Transverse colon (tissue), 4 donors: ENCODE data around the gene CDHR1. TPM values are rescaled to one million over a fixed set of nuclear protein-coding genes. Genes with fewer than 3 reads are reported as not detected.

Experiments
- DNase-seq: peaks from one replicate; pipeline ENCODE4 v3.0.0-alpha.2; 2019
- H3K27ac ChIP-seq, 4 donors: fragments of 200-600 bp; sonication (generic); 2 replicates each; pipeline ENCODE4 v1.5.1; 2016 to 2018; ENCODE audit warnings: inconsistent platforms in 4 of 4
- H3K27me3 ChIP-seq: fragments of 200-600 bp; sonication (generic); 2 replicates; pipeline ENCODE4 v1.5.1; 2017; ENCODE audit warnings: inconsistent platforms
- H3K36me3 ChIP-seq, 4 donors: fragments of 200-600 bp; sonication (generic); 2 replicates each; pipeline ENCODE4 v1.5.1; 2017 to 2019; ENCODE audit warnings: inconsistent platforms in 4 of 4
- H3K4me1 ChIP-seq, 4 donors: fragments of 200-600 bp; sonication (generic); 2 replicates each; pipeline ENCODE4 v1.5.1; 2017 to 2020; ENCODE audit warnings: inconsistent platforms in 4 of 4
- H3K4me3 ChIP-seq, 4 donors: fragments of 200-600 bp; sonication (generic); 1 replicate in 1 of 4; 2 replicates in 3 of 4; pipeline versions ENCODE4 v1.5.1 to v1.6.1; 2017 to 2019; ENCODE audit warnings: inconsistent platforms in 4 of 4
- H3K9me3 ChIP-seq, 2 donors: fragments of 200-600 bp; sonication (generic); 2 replicates each; pipeline ENCODE4 v1.5.1; 2017 to 2019; ENCODE audit warnings: inconsistent platforms in 2 of 2
- CTCF ChIP-seq, 5 experiments: fragments of 200-600 bp in 3 of 5; fragments of 450-650 bp in 2 of 5; sonication (generic) in 3 of 5; IDR thresholded peaks; 1 replicate in 2 of 5; 2 replicates in 3 of 5; pipeline ENCODE4 v1.5.1; 2016 to 2017; ENCODE audit warnings: antibody characterized with exemption in 5 of 5, inconsistent platforms in 3 of 5, mild to moderate bottlenecking in 2 of 5, moderate library complexity in 1 of 5
- EP300 ChIP-seq: sonication (generic); formaldehyde crosslinking; IDR thresholded peaks from one replicate; pipeline ENCODE4 v1.6.1; 2017; ENCODE audit warnings: antibody characterized with exemption, low read depth
- POLR2A ChIP-seq: fragments of 450-650 bp; IDR thresholded peaks from one replicate; pipeline ENCODE4 v1.6.1; 2016; ENCODE audit warnings: antibody characterized with exemption, mild to moderate bottlenecking, moderate library complexity
- POLR2AphosphoS5 ChIP-seq, 3 donors: sonication (generic); formaldehyde crosslinking; IDR thresholded peaks; one replicate each; pipeline ENCODE4 v1.6.1; 2016; ENCODE audit warnings: antibody characterized with exemption in 3 of 3
- WGBS, 2 donors: methylation state at CpG; one replicate each; pipeline ENCODE4 v1.1.5; 2018; ENCODE audit warnings: low coverage in 1 of 2; 5-methylcytosine and 5-hydroxymethylcytosine counted together
- in situ Hi-C, 4 donors: fragments of 200-750 bp; cut with MboI; loops; one replicate each; pipeline versions ENCODE4 v1.15.0 to v1.15.1; 2017; ENCODE audit warnings: low sequenced_read_pairs in 3 of 4, low pct_ligation_motif_present in 1 of 4, low pct_unique_long_range_greater_than_20kb in 1 of 4
- intact Hi-C: fragments of 100-400 bp; cut with DNase I; formaldehyde crosslinking; loops from one replicate; pipeline ENCODE4 v1.15.1; 2023; ENCODE audit warnings: low total_unique reads
- total RNA-seq, 4 donors: library from RNA; depleted of rRNA; stranded (reverse); fragments of >200 nt; gene quantifications; one replicate each; pipeline ENCODE4 v1.1.0, GENCODE V29; 2016

The CDHR1 gene
- total RNA-seq, 4 donors from 2014 or later, result 42.1 to 110 (median 75.5) TPM

DNA sequence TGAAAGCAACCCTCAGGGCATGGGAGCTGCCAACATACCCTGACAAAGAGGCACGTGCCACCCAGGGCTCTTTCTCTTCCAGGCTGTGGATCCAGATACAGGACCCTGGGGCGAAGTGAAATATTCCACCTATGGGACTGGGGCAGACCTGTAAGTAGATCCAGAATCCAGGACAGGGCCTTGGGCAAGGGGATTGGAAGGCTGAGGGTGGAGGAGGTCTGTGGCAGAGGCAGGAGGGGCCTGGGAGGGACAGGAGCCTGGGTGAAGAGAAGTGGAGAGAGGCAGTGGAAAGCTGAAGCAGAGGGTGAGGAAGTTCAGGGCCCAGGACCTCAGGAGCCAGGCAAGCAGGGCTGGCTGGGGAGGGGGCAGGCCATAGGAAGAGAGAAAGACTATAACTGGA, 17.2 kb downstream of the CDHR1 start:
- intact Hi-C loops (no loop called here), in situ Hi-C loops (no loop called here)
- no peaks in the 10 kb centered on the region for H3K9me3 ChIP-seq
- WGBS, 2 donors, result 70% methylated on average over 2 of the region's 2 CpGs; no CpG with 5 or more reads in 1 of the 2 donors
- H3K4me3 ChIP-seq, result no peak overlapping the region
- TF ChIP-seq POLR2A (no peak), EP300 (no peak), POLR2AphosphoS5 (IDR thresholded peaks at IDR 0.05) (no peak), CTCF (IDR thresholded peaks at IDR 0.05) (no peak)
- no peaks in the 10 kb centered on the region for H3K36me3 ChIP-seq
- DNase-seq, result no peak
- no peaks in the 10 kb centered on the region for H3K4me1 ChIP-seq
- no peaks in the 10 kb centered on the region for H3K27me3 ChIP-seq
- no peak overlapping the region for H3K27ac ChIP-seq

DNA sequence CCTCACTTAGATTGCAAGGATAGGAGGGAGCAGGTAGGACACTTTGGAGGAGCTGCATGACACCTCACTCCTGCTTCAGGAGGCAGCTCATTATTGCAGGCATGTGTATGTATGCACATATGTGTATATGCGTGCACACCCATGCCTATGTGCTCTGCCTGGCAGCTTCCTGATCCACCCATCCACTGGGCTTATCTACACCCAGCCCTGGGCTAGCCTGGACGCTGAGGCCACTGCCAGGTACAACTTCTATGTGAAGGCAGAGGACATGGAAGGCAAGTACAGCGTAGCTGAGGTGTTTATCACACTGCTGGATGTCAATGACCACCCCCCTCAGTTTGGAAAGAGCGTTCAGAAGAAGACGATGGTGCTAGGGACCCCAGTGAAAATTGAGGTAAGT, 17.7 kb downstream of the CDHR1 start:
- Histone ChIP-seq H3K27me3 (no peaks in the 10 kb centered on the region), H3K36me3 (no peaks in the 10 kb centered on the region), H3K4me1 (no peaks in the 10 kb centered on the region), H3K27ac (no peak overlapping the region), H3K4me3 (no peak overlapping the region), H3K9me3 (no peaks in the 10 kb centered on the region)
- WGBS, 2 donors, result 71% methylated on average over 5 of the region's 5 CpGs; no CpG with 5 or more reads in 1 of the 2 donors
- in situ Hi-C loops (no loop called here), intact Hi-C loops (no loop called here)
- no peak for DNase-seq
- TF ChIP-seq POLR2A, result no peak
- TF ChIP-seq EP300, result no peak
- no peak for TF ChIP-seq POLR2AphosphoS5 (IDR thresholded peaks at IDR 0.05)
- TF ChIP-seq CTCF (IDR thresholded peaks at IDR 0.05), result no peak

DNA sequence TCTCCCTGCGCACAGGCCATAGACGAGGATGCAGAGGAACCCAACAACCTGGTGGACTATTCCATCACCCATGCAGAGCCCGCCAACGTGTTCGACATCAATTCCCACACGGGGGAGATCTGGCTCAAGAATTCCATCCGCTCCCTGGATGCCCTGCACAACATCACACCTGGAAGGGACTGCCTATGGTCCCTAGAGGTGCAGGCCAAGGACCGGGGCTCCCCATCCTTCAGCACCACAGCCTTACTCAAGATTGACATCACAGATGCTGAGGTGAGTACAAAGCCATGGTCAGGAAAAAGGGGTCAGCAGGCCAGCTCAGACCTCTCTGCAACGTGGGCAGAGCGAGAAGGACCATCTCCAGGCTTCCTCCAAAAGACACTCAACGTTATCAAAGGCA, 18.7 kb downstream of the CDHR1 start:
- no peak for DNase-seq
- no peak overlapping the region for H3K27ac ChIP-seq
- 84 to 100% methylated on average over 1 to 11 of the region's 11 CpGs for WGBS, 2 donors
- intact Hi-C loops (no loop called here), in situ Hi-C loops (no loop called here)
- no peaks in the 10 kb centered on the region for H3K36me3 ChIP-seq
- no peaks in the 10 kb centered on the region for H3K9me3 ChIP-seq
- TF ChIP-seq EP300 (no peak), POLR2A (no peak), CTCF (IDR thresholded peaks at IDR 0.05) (no peak), POLR2AphosphoS5 (IDR thresholded peaks at IDR 0.05) (no peak)
- H3K4me1 ChIP-seq, result no peaks in the 10 kb centered on the region
- H3K27me3 ChIP-seq, result no peaks in the 10 kb centered on the region
- no peak overlapping the region for H3K4me3 ChIP-seq

GRCh38 chr10:84214046-84214572, 19.8 kb downstream of the CDHR1 start:
- TF ChIP-seq CTCF (IDR thresholded peaks at IDR 0.05) (no peak), POLR2A (no peak), POLR2AphosphoS5 (IDR thresholded peaks at IDR 0.05) (no peak), EP300 (no peak)
- Histone ChIP-seq H3K9me3 (no peaks in the 10 kb centered on the region), H3K27ac (no peak overlapping the region), H3K27me3 (no peaks in the 10 kb centered on the region), H3K4me3 (no peak overlapping the region), H3K36me3 (no peaks in the 10 kb centered on the region), H3K4me1 (no peaks in the 10 kb centered on the region)
- DNase-seq, result no peak
- 84% methylated on average over 24 of the region's 25 CpGs; no CpG with 5 or more reads in 1 of the 2 donors for WGBS, 2 donors
- intact Hi-C loops, result no loop called here
- in situ Hi-C loops, result no loop called here
